ENCODE data around the gene CHADL.

- no peak for TF ChIP-seq CTCF (conservative IDR thresholded peaks at IDR 0.05; ENCODE audit: low read depth, low read length)
- TF ChIP-seq BHLHE40 (IDR thresholded peaks at IDR 0.05; ENCODE audit: low read depth, low read length), result no peak
- TF ChIP-seq MXI1 (IDR thresholded peaks at IDR 0.05; ENCODE audit: borderline replicate concordance, low read depth, low read length), result no peak
- TF ChIP-seq USF2 (IDR thresholded peaks at IDR 0.05; ENCODE audit: low read depth, low read length), result no peak
- no peak for TF ChIP-seq MAFK (IDR thresholded peaks at IDR 0.05; ENCODE audit: low read depth, low read length)
- TF ChIP-seq RCOR1 (IDR thresholded peaks at IDR 0.05; ENCODE audit: insufficient replicate concordance, low read length), result no peak
- TF ChIP-seq POLR2A (IDR thresholded peaks at IDR 0.05; ENCODE audit: low read depth, low read length), result no peak
- TF ChIP-seq FOS (IDR thresholded peaks at IDR 0.05; ENCODE audit: low read depth, low read length), result no peak
- no peak for TF ChIP-seq SMC3 (IDR thresholded peaks at IDR 0.05; ENCODE audit: low read depth, low read length)
- no peak for TF ChIP-seq RFX5 (IDR thresholded peaks at IDR 0.05; ENCODE audit: low read depth, low read length)
- no peak for TF ChIP-seq CHD1 (IDR thresholded peaks at IDR 0.05; ENCODE audit: low read depth, low read length)
- no peak for TF ChIP-seq RAD21 (IDR thresholded peaks at IDR 0.05; ENCODE audit: low read length)
Measured at GRCh38 chr22:41280854-41281253, 40.1 kb upstream of the CHADL start.

Measured in IMR-90 (cell line).